ENCODE results near the gene DSTN.

The DSTN gene

GRCh38 chr20:17627101-17627955, 57.5 kb downstream of the DSTN start:
- Histone ChIP-seq H3K4me3 (no peak overlapping the region), H3K27ac (no peak overlapping the region)
- DNase-seq (ENCODE audit: low spot score), result no peak
- TF ChIP-seq, protein P1, sequence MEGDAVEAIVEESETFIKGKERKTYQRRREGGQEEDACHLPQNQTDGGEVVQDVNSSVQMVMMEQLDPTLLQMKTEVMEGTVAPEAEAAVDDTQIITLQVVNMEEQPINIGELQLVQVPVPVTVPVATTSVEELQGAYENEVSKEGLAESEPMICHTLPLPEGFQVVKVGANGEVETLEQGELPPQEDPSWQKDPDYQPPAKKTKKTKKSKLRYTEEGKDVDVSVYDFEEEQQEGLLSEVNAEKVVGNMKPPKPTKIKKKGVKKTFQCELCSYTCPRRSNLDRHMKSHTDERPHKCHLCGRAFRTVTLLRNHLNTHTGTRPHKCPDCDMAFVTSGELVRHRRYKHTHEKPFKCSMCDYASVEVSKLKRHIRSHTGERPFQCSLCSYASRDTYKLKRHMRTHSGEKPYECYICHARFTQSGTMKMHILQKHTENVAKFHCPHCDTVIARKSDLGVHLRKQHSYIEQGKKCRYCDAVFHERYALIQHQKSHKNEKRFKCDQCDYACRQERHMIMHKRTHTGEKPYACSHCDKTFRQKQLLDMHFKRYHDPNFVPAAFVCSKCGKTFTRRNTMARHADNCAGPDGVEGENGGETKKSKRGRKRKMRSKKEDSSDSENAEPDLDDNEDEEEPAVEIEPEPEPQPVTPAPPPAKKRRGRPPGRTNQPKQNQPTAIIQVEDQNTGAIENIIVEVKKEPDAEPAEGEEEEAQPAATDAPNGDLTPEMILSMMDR (IDR thresholded peaks at IDR 0.05), result no peak

GRCh38 chr20:17628101-17628841, 58.4 kb downstream of the DSTN start:
- DNase-seq (ENCODE audit: low spot score), result no peak
- H3K27ac ChIP-seq, result no peak overlapping the region
- TF ChIP-seq, protein P1 (IDR thresholded peaks at IDR 0.05), result no peak
- H3K4me3 ChIP-seq, result no peak overlapping the region

DNA sequence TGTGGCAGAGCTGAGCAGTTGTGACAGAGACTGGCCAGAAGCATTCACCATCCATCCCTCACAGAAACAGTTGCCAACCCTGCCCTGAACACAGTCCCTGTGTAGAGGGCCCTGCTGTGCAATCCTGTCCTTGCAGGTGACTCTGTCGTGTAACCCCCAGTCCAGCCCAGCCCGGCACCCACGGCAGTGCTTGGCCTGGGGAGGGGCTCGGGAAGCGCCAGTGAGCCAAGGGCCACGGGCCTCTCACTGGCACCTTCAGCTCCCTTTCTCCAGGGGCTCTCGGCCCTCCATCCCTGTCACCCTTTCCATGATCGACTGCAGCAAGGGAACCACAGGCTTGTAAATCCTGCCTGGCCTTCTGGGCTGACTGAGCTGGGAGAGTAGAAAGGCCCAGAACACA, 59.1 kb downstream of the DSTN start:
- Histone ChIP-seq H3K4me3 (no peak overlapping the region), H3K27ac (peak overlapping the region in 1 of 2 donors; percentile 4)
- TF ChIP-seq, protein P1 (IDR thresholded peaks at IDR 0.05), result no peak
- no peak for DNase-seq (ENCODE audit: low spot score)

- no peak overlapping the region for H3K27ac ChIP-seq
- TF ChIP-seq, protein P1 (IDR thresholded peaks at IDR 0.05), result no peak
- H3K4me3 ChIP-seq, result no peak overlapping the region
- DNase-seq (ENCODE audit: low spot score), result no peak
Observed at GRCh38 chr20:17629678-17630089, 59.8 kb downstream of the DSTN start.

GRCh38 chr20:17630151-17630805, 60.4 kb downstream of the DSTN start:
- no peak for DNase-seq (ENCODE audit: low spot score)

GRCh38 chr20:17630806-17631195, 60.9 kb downstream of the DSTN start:
- H3K27ac ChIP-seq, result no peak overlapping the region
- no peak for DNase-seq (ENCODE audit: low spot score)
- no peak overlapping the region for H3K4me3 ChIP-seq
- TF ChIP-seq, protein P1 (IDR thresholded peaks at IDR 0.05), result no peak

More at GRCh38 chr20:17630151-17630805, 60.4 kb downstream of the DSTN start:
- TF ChIP-seq, protein P1 (IDR thresholded peaks at IDR 0.05), result no peak
- no peak overlapping the region for H3K4me3 ChIP-seq
- H3K27ac ChIP-seq, result no peak overlapping the region
